Effector memory CD8-positive, alpha-beta T cell (primary cell): ENCODE results near the gene NR5A2.

Experiments used
- ATAC-seq: fragments of 150-1000 bp; cut with Tn5 transposase; replicated peaks from 2 replicates; pipeline ENCODE4 v1.10.0; 2021; ENCODE audit warnings: mild to moderate bottlenecking, moderate library complexity
- DNase-seq, 3 experiments: peaks; one replicate each; pipeline ENCODE4 v3.0.0; 2021
- H3K27ac Mint-ChIP-seq, 2 donors: one replicate each; pipeline ENCODE4 v1.8.0; 2022; ENCODE audit warnings: mild to moderate bottlenecking in 2 of 2, mixed read lengths in 2 of 2, moderate library complexity in 2 of 2
- H3K27me3 Mint-ChIP-seq, 2 donors: one replicate each; pipeline ENCODE4 v1.8.0; 2022; ENCODE audit warnings: mixed read lengths in 2 of 2
- H3K36me3 Mint-ChIP-seq: one replicate; pipeline ENCODE4 v1.8.0; 2022; ENCODE audit warnings: mild to moderate bottlenecking, moderate library complexity, mixed read lengths; ENCODE audit not compliant: insufficient read depth
- H3K4me1 Mint-ChIP-seq, 2 donors: one replicate each; pipeline ENCODE4 v1.8.0; 2022; ENCODE audit warnings: low read depth in 2 of 2, mixed read lengths in 2 of 2
- H3K4me3 Mint-ChIP-seq, 2 donors: one replicate each; pipeline ENCODE4 v1.8.0; 2022; ENCODE audit warnings: mild to moderate bottlenecking in 2 of 2, mixed read lengths in 2 of 2, moderate library complexity in 2 of 2
- H3K9me3 Mint-ChIP-seq, 2 donors: one replicate each; pipeline ENCODE4 v1.8.0; 2022; ENCODE audit warnings: mixed read lengths in 2 of 2

The NR5A2 gene

GRCh38 chr1:200224315-200224714 is 196.8 kb downstream of the NR5A2 start:
- Mint-ChIP-seq H3K36me3 (no peaks in the 10 kb centered on the region), H3K27ac (no peak overlapping the region), H3K4me1 (peaks cover 22 to 26% of the 10 kb centered on the region in 2 donors), H3K27me3 (peaks cover 0 to 44% of the 10 kb centered on the region in 2 donors), H3K4me3 (no peak overlapping the region), H3K9me3 (peaks cover 3 to 7% of the 10 kb centered on the region in 2 donors)
- DNase-seq (no peak), ATAC-seq (no peak)

- ATAC-seq (peak; percentile 57), DNase-seq (no peak)
- Mint-ChIP-seq H3K9me3 (peaks cover 3 to 6% of the 10 kb centered on the region in 2 donors), H3K4me1 (peaks cover 22 to 24% of the 10 kb centered on the region in 2 donors), H3K4me3 (peak overlapping the region; percentile 33 to 55), H3K36me3 (no peaks in the 10 kb centered on the region), H3K27me3 (peaks cover 0 to 40% of the 10 kb centered on the region in 2 donors), H3K27ac (peak overlapping the region; percentile 30 to 45)
Observed at GRCh38 chr1:200226268-200226968, 198.9 kb downstream of the NR5A2 start.

- Mint-ChIP-seq H3K9me3 (peaks cover 0 to 1% of the 10 kb centered on the region in 2 donors), H3K4me3 (peak overlapping the region; percentile 33 to 55), H3K36me3 (no peaks in the 10 kb centered on the region), H3K27me3 (peaks cover 0 to 34% of the 10 kb centered on the region in 2 donors), H3K27ac (peak overlapping the region in 1 of 2 donors; percentile 30), H3K4me1 (peaks cover 17 to 18% of the 10 kb centered on the region in 2 donors)
- DNase-seq (no peak), ATAC-seq (no peak)
Observed at GRCh38 chr1:200226969-200227303, 199.4 kb downstream of the NR5A2 start.
